GM12864 (cell line): ENCODE measurements around the gene SCNN1A.

ENCODE experiments used
- DNase-seq: peaks from one replicate; pipeline ENCODE4 v3.0.0-alpha.2; 2011; ENCODE audit warnings: low read depth
- H3K4me3 ChIP-seq: 2 replicates; pipeline ENCODE4 v1.5.1; 2011; ENCODE audit warnings: mild to moderate bottlenecking, low read depth, low read length, control low read depth
- CTCF ChIP-seq: IDR thresholded peaks from 2 replicates; pipeline ENCODE4 v1.5.1; 2011; ENCODE audit warnings: low read depth, mild to moderate bottlenecking, moderate library complexity, low read length, control low read depth, inconsistent platforms; ENCODE audit errors: missing control alignments

The SCNN1A gene

GRCh38 chr12:6321905-6322304, 53.5 kb downstream of the SCNN1A start:
- no peak for DNase-seq
- H3K4me3 ChIP-seq = no peak overlapping the region
- TF ChIP-seq CTCF = no peak

- no peak overlapping the region for H3K4me3 ChIP-seq
- DNase-seq = no peak
- TF ChIP-seq CTCF = no peak
Observed at GRCh38 chr12:6319446-6319845, 55.9 kb downstream of the SCNN1A start.

GRCh38 chr12:6318440-6318879, 56.9 kb downstream of the SCNN1A start:
- no peak for DNase-seq
- H3K4me3 ChIP-seq = no peak overlapping the region
- no peak for TF ChIP-seq CTCF

- no peak for DNase-seq
- no peak for TF ChIP-seq CTCF
- no peak overlapping the region for H3K4me3 ChIP-seq
Observed at GRCh38 chr12:6317693-6318439, 57.5 kb downstream of the SCNN1A start.

- TF ChIP-seq CTCF = no peak
Observed at GRCh38 chr12:6316921-6317692, 58.3 kb downstream of the SCNN1A start.

GRCh38 chr12:6315704-6316597, 59.4 kb downstream of the SCNN1A start:
- TF ChIP-seq CTCF = no peak
- DNase-seq = no peak
- H3K4me3 ChIP-seq = no peak overlapping the region

More at GRCh38 chr12:6316921-6317692, 58.3 kb downstream of the SCNN1A start:
- no peak overlapping the region for H3K4me3 ChIP-seq
- DNase-seq = no peak
